H1 (cell line): ENCODE measurements around the gene ZMYND12.

Experiments
- JUN ChIP-seq: IDR thresholded peaks from 2 replicates; pipeline ENCODE4 v1.6.1; 2011; ENCODE audit warnings: low read depth, mild to moderate bottlenecking, improper control_type of control experiment, low read length
- NRF1 ChIP-seq: IDR thresholded peaks from 2 replicates; pipeline ENCODE4 v1.6.1; 2011; ENCODE audit warnings: mild to moderate bottlenecking, low read depth, low read length, improper control_type of control experiment
- POLR2AphosphoS5 ChIP-seq: IDR thresholded peaks from 2 replicates; pipeline ENCODE4 v1.6.1; 2011; ENCODE audit warnings: low read depth, low read length
- TF ChIP-seq, protein P1 (sequence below), 3 experiments: IDR thresholded peaks; 1 replicate in 2 of 3; 2 replicates in 1 of 3; pipeline versions ENCODE4 v1.5.1 to v1.6.1; 2011; ENCODE audit warnings: low read length in 3 of 3, mild to moderate bottlenecking in 3 of 3, inconsistent platforms in 2 of 3, low read depth in 1 of 3, moderate library complexity in 1 of 3; ENCODE audit not compliant: insufficient read depth in 1 of 3; ENCODE audit errors: control extremely low read depth in 1 of 3

DNA sequence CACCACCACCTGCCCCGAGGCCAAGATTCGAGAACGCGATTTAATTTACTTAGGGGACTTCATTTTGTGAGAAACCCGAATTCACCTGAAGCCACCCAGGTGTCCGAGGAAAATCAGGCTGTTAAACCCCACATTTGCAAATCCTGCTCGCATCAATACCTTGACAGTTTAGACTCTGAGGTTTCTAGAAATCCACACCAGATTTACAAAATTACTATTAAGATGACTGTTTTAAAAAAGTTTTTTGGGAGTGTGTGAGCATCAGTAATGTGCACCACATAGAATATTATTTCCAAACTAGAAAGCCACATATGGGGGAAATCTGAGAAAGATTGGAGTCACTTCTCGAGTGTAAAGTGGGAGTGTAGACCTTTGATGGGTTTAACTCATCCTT is 74.5 kb downstream of the ZMYND12 start:
- TF ChIP-seq, protein P1, sequence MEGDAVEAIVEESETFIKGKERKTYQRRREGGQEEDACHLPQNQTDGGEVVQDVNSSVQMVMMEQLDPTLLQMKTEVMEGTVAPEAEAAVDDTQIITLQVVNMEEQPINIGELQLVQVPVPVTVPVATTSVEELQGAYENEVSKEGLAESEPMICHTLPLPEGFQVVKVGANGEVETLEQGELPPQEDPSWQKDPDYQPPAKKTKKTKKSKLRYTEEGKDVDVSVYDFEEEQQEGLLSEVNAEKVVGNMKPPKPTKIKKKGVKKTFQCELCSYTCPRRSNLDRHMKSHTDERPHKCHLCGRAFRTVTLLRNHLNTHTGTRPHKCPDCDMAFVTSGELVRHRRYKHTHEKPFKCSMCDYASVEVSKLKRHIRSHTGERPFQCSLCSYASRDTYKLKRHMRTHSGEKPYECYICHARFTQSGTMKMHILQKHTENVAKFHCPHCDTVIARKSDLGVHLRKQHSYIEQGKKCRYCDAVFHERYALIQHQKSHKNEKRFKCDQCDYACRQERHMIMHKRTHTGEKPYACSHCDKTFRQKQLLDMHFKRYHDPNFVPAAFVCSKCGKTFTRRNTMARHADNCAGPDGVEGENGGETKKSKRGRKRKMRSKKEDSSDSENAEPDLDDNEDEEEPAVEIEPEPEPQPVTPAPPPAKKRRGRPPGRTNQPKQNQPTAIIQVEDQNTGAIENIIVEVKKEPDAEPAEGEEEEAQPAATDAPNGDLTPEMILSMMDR (IDR thresholded peaks at IDR 0.05; ENCODE audit: control extremely low read depth in 1 of 3, insufficient read depth in 1 of 3, low read depth in 1 of 3, low read length in 3 of 3), result no peak
- TF ChIP-seq POLR2AphosphoS5 (no peak), NRF1 (no peak), JUN (no peak)
